Measurements from ENCODE around the gene BCL2L2.

Gene BCL2L2

DNA sequence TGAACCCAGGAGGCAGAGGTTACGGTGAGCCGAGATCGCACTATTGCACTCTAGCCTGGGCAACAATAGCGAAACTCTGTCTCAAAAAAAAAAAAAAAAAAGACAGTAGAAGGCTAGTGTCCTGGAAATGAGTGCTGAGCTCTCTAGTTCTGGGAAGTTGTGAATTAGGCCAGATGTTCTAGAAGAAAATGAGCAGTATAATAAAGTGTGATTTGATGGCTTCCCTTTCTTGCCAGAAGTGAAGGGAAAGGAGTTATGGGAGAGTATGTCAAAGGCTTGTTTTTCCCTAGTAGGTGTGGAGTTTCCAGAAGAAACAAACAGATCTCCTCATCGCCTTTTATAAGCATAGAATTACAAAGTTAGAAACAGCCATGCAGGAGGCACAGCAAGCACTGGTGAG, 48.4 kb upstream of the BCL2L2 start (continued):
- TF ChIP-seq ZNF660 (tag by site-specific recombination; IDR thresholded peaks at IDR 0.05) (no peak), ZNF174 (tag by site-specific recombination; IDR thresholded peaks at IDR 0.05) (no peak), ZNF521 (tag by site-specific recombination; IDR thresholded peaks at IDR 0.05) (no peak), KLF10 (tag by site-specific recombination; IDR thresholded peaks at IDR 0.05) (no peak), REPIN1 (tag by site-specific recombination; IDR thresholded peaks at IDR 0.05; ENCODE audit: low read depth) (no peak), ZNF768 (tag by site-specific recombination; IDR thresholded peaks at IDR 0.05) (no peak)

DNA sequence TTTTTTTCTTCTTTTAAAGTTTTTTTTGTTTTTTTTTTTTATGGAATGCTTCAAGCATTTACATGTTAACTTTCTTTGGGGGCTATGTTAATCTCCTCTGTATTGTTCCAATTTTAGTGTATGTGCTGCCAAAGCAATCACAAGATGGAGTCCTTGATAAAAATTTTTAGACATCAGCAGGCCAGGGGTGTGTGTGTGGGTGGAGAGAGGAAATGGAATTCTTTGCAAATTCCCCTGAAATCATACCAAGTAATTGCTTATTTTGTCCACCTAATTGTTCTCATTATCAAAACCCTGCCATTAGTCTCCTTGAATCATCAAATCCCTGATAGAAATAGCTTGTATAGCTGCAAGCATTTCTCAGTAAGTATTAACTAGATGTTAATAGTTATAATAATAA, 47.2 kb upstream of the BCL2L2 start:
- H3K4me3 ChIP-seq (ENCODE audit: low read depth, low read length), result no peak overlapping the region
- H3K27ac ChIP-seq (ENCODE audit: extremely low read depth, low read depth, low read length), result no peak overlapping the region
- H3K4me1 ChIP-seq (ENCODE audit: control insufficient read depth, insufficient read depth, low read length), result no peaks in the 10 kb centered on the region
- ChIA-PET CTCF (interaction anchor here (0.6 to 1.2 kb wide), 2 partner anchors 35 to 72 kb away, joined by 4 read pairs; no protein-coding TSS in a partner anchor), POLR2A (interaction anchor here (0.6 kb wide), 1 partner anchor 183 kb away, joined by 3 read pairs; no protein-coding TSS in a partner anchor)
- no peaks in the 10 kb centered on the region for H3K9me3 ChIP-seq (ENCODE audit: control insufficient read depth, insufficient read depth, low read depth, low read length)
- H3K36me3 ChIP-seq (ENCODE audit: control insufficient read depth in 2 of 2, insufficient read depth in 1 of 2, low read length in 2 of 2), result no peaks in the 10 kb centered on the region
- TF ChIP-seq IKZF3 (tag by site-specific recombination; IDR thresholded peaks at IDR 0.05) (no peak), ZBTB20 (tag by site-specific recombination; IDR thresholded peaks at IDR 0.05) (no peak), ZNF23 (tag by site-specific recombination; IDR thresholded peaks at IDR 0.05; ENCODE audit: borderline replicate concordance) (no peak), ZNF37A (tag by site-specific recombination; IDR thresholded peaks at IDR 0.05) (no peak), OVOL3 (tag by site-specific recombination; IDR thresholded peaks at IDR 0.05) (no peak), BCL11A (tag by site-specific recombination; IDR thresholded peaks at IDR 0.05; ENCODE audit: low read depth) (no peak), ZNF585B (tag by site-specific recombination; IDR thresholded peaks at IDR 0.05) (no peak), GFI1B (tag by site-specific recombination; IDR thresholded peaks at IDR 0.05) (no peak), ZNF791 (tag by site-specific recombination; IDR thresholded peaks at IDR 0.05) (no peak), SCRT1 (tag by site-specific recombination; IDR thresholded peaks at IDR 0.05; ENCODE audit: borderline replicate concordance) (no peak), ZNF776 (tag by site-specific recombination; IDR thresholded peaks at IDR 0.05; ENCODE audit: borderline replicate concordance) (no peak), ZNF2 (tag by site-specific recombination; IDR thresholded peaks at IDR 0.05) (no peak)
- TF ChIP-seq, protein P1, sequence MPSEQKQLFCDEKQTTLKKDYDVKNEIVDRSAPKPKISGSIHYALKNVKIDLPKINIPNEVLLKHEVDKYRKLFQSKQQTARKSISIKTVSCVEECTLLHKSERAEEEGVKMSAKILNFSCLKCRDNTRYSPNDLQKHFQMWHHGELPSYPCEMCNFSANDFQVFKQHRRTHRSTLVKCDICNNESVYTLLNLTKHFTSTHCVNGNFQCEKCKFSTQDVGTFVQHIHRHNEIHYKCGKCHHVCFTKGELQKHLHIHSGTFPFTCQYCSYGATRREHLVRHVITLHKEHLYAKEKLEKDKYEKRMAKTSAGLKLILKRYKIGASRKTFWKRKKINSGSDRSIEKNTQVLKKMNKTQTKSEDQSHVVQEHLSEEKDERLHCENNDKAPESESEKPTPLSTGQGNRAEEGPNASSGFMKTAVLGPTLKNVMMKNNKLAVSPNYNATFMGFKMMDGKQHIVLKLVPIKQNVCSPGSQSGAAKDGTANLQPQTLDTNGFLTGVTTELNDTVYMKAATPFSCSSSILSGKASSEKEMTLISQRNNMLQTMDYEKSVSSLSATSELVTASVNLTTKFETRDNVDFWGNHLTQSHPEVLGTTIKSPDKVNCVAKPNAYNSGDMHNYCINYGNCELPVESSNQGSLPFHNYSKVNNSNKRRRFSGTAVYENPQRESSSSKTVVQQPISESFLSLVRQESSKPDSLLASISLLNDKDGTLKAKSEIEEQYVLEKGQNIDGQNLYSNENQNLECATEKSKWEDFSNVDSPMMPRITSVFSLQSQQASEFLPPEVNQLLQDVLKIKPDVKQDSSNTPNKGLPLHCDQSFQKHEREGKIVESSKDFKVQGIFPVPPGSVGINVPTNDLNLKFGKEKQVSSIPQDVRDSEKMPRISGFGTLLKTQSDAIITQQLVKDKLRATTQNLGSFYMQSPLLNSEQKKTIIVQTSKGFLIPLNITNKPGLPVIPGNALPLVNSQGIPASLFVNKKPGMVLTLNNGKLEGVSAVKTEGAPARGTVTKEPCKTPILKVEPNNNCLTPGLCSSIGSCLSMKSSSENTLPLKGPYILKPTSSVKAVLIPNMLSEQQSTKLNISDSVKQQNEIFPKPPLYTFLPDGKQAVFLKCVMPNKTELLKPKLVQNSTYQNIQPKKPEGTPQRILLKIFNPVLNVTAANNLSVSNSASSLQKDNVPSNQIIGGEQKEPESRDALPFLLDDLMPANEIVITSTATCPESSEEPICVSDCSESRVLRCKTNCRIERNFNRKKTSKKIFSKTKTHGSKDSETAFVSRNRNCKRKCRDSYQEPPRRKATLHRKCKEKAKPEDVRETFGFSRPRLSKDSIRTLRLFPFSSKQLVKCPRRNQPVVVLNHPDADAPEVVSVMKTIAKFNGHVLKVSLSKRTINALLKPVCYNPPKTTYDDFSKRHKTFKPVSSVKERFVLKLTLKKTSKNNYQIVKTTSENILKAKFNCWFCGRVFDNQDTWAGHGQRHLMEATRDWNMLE (tag by site-specific recombination; conservative IDR thresholded peaks at IDR 0.05; ENCODE audit: low read depth), result no peak
- TF ChIP-seq, protein P2, sequence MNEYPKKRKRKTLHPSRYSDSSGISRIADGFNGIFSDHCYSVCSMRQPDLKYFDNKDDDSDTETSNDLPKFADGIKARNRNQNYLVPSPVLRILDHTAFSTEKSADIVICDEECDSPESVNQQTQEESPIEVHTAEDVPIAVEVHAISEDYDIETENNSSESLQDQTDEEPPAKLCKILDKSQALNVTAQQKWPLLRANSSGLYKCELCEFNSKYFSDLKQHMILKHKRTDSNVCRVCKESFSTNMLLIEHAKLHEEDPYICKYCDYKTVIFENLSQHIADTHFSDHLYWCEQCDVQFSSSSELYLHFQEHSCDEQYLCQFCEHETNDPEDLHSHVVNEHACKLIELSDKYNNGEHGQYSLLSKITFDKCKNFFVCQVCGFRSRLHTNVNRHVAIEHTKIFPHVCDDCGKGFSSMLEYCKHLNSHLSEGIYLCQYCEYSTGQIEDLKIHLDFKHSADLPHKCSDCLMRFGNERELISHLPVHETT (tag by site-specific recombination; IDR thresholded peaks at IDR 0.05), result no peak
- TF ChIP-seq, protein P3, sequence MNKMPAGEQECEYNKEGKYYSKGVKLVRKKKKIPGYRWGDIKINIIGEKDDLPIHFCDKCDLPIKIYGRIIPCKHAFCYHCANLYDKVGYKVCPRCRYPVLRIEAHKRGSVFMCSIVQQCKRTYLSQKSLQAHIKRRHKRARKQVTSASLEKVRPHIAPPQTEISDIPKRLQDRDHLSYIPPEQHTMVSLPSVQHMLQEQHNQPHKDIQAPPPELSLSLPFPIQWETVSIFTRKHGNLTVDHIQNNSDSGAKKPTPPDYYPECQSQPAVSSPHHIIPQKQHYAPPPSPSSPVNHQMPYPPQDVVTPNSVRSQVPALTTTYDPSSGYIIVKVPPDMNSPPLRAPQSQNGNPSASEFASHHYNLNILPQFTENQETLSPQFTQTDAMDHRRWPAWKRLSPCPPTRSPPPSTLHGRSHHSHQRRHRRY (tag by site-specific recombination; IDR thresholded peaks at IDR 0.05), result no peak
- TF ChIP-seq, protein P4, sequence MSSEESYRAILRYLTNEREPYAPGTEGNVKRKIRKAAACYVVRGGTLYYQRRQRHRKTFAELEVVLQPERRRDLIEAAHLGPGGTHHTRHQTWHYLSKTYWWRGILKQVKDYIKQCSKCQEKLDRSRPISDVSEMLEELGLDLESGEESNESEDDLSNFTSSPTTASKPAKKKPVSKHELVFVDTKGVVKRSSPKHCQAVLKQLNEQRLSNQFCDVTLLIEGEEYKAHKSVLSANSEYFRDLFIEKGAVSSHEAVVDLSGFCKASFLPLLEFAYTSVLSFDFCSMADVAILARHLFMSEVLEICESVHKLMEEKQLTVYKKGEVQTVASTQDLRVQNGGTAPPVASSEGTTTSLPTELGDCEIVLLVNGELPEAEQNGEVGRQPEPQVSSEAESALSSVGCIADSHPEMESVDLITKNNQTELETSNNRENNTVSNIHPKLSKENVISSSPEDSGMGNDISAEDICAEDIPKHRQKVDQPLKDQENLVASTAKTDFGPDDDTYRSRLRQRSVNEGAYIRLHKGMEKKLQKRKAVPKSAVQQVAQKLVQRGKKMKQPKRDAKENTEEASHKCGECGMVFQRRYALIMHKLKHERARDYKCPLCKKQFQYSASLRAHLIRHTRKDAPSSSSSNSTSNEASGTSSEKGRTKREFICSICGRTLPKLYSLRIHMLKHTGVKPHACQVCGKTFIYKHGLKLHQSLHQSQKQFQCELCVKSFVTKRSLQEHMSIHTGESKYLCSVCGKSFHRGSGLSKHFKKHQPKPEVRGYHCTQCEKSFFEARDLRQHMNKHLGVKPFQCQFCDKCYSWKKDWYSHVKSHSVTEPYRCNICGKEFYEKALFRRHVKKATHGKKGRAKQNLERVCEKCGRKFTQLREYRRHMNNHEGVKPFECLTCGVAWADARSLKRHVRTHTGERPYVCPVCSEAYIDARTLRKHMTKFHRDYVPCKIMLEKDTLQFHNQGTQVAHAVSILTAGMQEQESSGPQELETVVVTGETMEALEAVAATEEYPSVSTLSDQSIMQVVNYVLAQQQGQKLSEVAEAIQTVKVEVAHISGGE (tag by site-specific recombination; conservative IDR thresholded peaks at IDR 0.05; ENCODE audit: low read depth), result no peak
- TF ChIP-seq, protein P5, sequence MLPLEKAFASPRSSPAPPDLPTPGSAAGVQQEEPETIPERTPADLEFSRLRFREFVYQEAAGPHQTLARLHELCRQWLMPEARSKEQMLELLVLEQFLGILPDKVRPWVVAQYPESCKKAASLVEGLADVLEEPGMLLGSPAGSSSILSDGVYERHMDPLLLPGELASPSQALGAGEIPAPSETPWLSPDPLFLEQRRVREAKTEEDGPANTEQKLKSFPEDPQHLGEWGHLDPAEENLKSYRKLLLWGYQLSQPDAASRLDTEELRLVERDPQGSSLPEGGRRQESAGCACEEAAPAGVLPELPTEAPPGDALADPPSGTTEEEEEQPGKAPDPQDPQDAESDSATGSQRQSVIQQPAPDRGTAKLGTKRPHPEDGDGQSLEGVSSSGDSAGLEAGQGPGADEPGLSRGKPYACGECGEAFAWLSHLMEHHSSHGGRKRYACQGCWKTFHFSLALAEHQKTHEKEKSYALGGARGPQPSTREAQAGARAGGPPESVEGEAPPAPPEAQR (tag by site-specific recombination; IDR thresholded peaks at IDR 0.05), result no peak
- TF ChIP-seq, protein P6, sequence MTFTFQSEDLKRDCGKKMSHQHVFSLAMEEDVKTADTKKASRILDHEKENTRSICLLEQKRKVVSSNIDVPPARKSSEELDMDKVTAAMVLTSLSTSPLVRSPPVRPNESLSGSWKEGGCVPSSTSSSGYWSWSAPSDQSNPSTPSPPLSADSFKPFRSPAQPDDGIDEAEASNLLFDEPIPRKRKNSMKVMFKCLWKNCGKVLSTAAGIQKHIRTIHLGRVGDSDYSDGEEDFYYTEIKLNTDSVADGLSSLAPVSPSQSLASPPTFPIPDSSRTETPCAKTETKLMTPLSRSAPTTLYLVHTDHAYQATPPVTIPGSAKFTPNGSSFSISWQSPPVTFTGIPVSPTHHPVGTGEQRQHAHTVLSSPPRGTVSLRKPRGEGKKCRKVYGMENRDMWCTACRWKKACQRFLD (tag by site-specific recombination; IDR thresholded peaks at IDR 0.05), result no peak

All from HEK293 (cell line).